Urothelium cell line (cell line): ENCODE results near the gene FYCO1.
"Not testable (repeated sequence)": the region's sequence is repeated elsewhere in the genome, so short reads cannot be mapped to it uniquely, and the experiment has no call there.

Experiments used
- DNase-seq: peaks from one replicate; pipeline ENCODE4 v3.0.0; 2011; ENCODE audit warnings: low spot score, mixed read lengths
- FAIRE-seq: peaks from 2 replicates; lab custom pipeline; 2011; peaks lifted over from hg19 to GRCh38; lab: Jason Lieb, UNC

FYCO1 gene

GRCh38 chr3:45995236-45996192, at the start of gene FYCO1:
Gene FYCO1 (minus strand): TSS chr3:45995824. CDS start chr3:45984910, 10,914 bp downstream.
- FAIRE-seq (peak; percentile 30), DNase-seq (peak; percentile 97)

GRCh38 chr3:46038916-46039315, 43.3 kb upstream of the FYCO1 start:
- FAIRE-seq (no peak), DNase-seq (no peak)

- FAIRE-seq, DNase-seq: not testable (repeated sequence)
Observed at GRCh38 chr3:46038071-46038470, 42.4 kb upstream of the FYCO1 start.

- DNase-seq (no peak), FAIRE-seq (no peak)
Observed at GRCh38 chr3:46036191-46036590, 40.6 kb upstream of the FYCO1 start.

GRCh38 chr3:46031747-46032146, 36.1 kb upstream of the FYCO1 start:
- FAIRE-seq = no peak
- DNase-seq = no peak

- no peak for DNase-seq
- FAIRE-seq = no peak
Observed at GRCh38 chr3:46031269-46031668, 35.6 kb upstream of the FYCO1 start.

GRCh38 chr3:46030626-46031025, 35.0 kb upstream of the FYCO1 start:
- no peak for DNase-seq
- FAIRE-seq = no peak

- DNase-seq (no peak), FAIRE-seq (no peak)
Observed at GRCh38 chr3:46029953-46030543, 34.4 kb upstream of the FYCO1 start.

GRCh38 chr3:46027736-46028397, 32.2 kb upstream of the FYCO1 start:
- DNase-seq (no peak), FAIRE-seq (no peak)

GRCh38 chr3:46027021-46027705, 31.5 kb upstream of the FYCO1 start, which contains the start of gene XCR1:
Gene XCR1 (minus strand): TSS chr3:46027483. CDS start chr3:46021947, 5,536 bp downstream.
- DNase-seq (no peak), FAIRE-seq (no peak)

- DNase-seq = no peak
- FAIRE-seq = no peak
Observed at GRCh38 chr3:46025139-46025538, 29.5 kb upstream of the FYCO1 start.

GRCh38 chr3:46024131-46024530, 28.5 kb upstream of the FYCO1 start:
- DNase-seq (no peak), FAIRE-seq (no peak)

GRCh38 chr3:46022909-46023785, 27.5 kb upstream of the FYCO1 start:
- no peak for FAIRE-seq
- no peak for DNase-seq

- DNase-seq (no peak), FAIRE-seq (no peak)
Observed at GRCh38 chr3:46021516-46021915, 25.9 kb upstream of the FYCO1 start.

GRCh38 chr3:46020766-46021510, 25.3 kb upstream of the FYCO1 start:
- no peak for DNase-seq
- peak; percentile 44 for FAIRE-seq

GRCh38 chr3:46019707-46020106, 24.1 kb upstream of the FYCO1 start:
- DNase-seq (no peak), FAIRE-seq (no peak)

GRCh38 chr3:46017720-46018119, 22.1 kb upstream of the FYCO1 start:
- FAIRE-seq = no peak
- no peak for DNase-seq

- no peak for FAIRE-seq
- no peak for DNase-seq
Observed at GRCh38 chr3:46013316-46014094, 17.9 kb upstream of the FYCO1 start.
